ENCODE results near the gene CREB3. TPM values are rescaled to one million over a fixed set of nuclear protein-coding genes. Genes with fewer than 3 reads are reported as not detected.
A peak's percentile ranks its signal among the peaks of the same experiment; 100 is the strongest.

Gene CREB3
- total and polyA plus RNA-seq, 9 of the 15 experiments (the other 6 are each of a cell fraction or from before 2014, with no cell fraction given): 5.7 to 18.3 (median 14.9) TPM

GRCh38 chr9:35710818-35711500 lies 21.5 kb upstream of the CREB3 start:
- Histone ChIP-seq H3K9ac (ENCODE audit: insufficient read depth in 1 of 2, low read depth in 2 of 2, low read length in 2 of 2) (no peak overlapping the region), H3K36me3 (ENCODE audit: control insufficient read depth, insufficient read depth, low read length) (peaks cover 90% of the 10 kb centered on the region; the same call in 2 of the 3 replicates), H3K4me3 (no peak overlapping the region), H3K4me2 (ENCODE audit: insufficient read depth, low read length) (no peak overlapping the region), H3K9me3 (replicated peaks; ENCODE audit: control insufficient read depth, insufficient read depth, low read depth, low read length) (no peaks in the 10 kb centered on the region), H2AFZ (ENCODE audit: low read depth, low read length) (no peak overlapping the region), H3K79me2 (ENCODE audit: control insufficient read depth, insufficient read depth, low read length) (no peaks in the 10 kb centered on the region), H3K9me1 (ENCODE audit: control insufficient read depth, insufficient read depth, low read length) (peaks cover 3% of the 10 kb centered on the region), H3K27ac (ENCODE audit: extremely low read depth, low read depth, low read length) (no peak overlapping the region), H4K20me1 (replicated peaks; ENCODE audit: control insufficient read depth, insufficient read depth, low read length) (no peaks in the 10 kb centered on the region), H3K4me1 (replicated peaks in 1 of 2; ENCODE audit: control insufficient read depth in 2 of 2, insufficient read depth in 2 of 2, low read length in 2 of 2) (no peaks in the 10 kb centered on the region), H3K27me3 (ENCODE audit: control insufficient read depth in 2 of 2, insufficient read depth in 2 of 2, low read length in 2 of 2) (no peaks in the 10 kb centered on the region)
- in situ Hi-C loops (cut with MboI): no loop called here
- DNase-seq (ENCODE audit: extremely low read depth in 1 of 4, low spot score in 3 of 4): no peak
- CTCF ChIA-PET (ENCODE audit: low intra/inter-chr PET ratio): no interaction called here
- intact Hi-C loops (cut with micrococcal nuclease): no loop called here
- FAIRE-seq: no peak
- POLR2A ChIA-PET: interaction anchor here (0.6 to 2.3 kb wide), 5 partner anchors 11 to 89 kb away, joined by 3 to 10 read pairs (median 3); partner anchors contain the start of genes CCDC107 and RMRP
- ATAC-seq: no peak
- TSS peak; percentile 37 for BruUV-seq (replicated peaks)
- WGBS (ENCODE audit: insufficient coverage, low coverage, missing lambda C conversion rate): 79% methylated on average over 3 of the region's 7 CpGs
- TF ChIP-seq RERE (CRISPR knock-in tag; IDR thresholded peaks at IDR 0.05; ENCODE audit: borderline replicate concordance) (no peak), AFF1 (IDR thresholded peaks at IDR 0.05; ENCODE audit: low read depth in 1 of 2, partially characterized antibody in 2 of 2) (no peak), HNRNPUL1 (IDR thresholded peaks at IDR 0.05; ENCODE audit: low read length) (no peak), ZNF609 (CRISPR knock-in tag; IDR thresholded peaks at IDR 0.05; ENCODE audit: borderline replicate concordance) (no peak)
